GM18951 (cell line): ENCODE data around the gene GADD45GIP1.

ENCODE experiments used
- POLR2A ChIP-seq: IDR thresholded peaks from 4 replicates; pipeline ENCODE4 v1.6.1; 2011; ENCODE audit warnings: mild to moderate bottlenecking; ENCODE audit not compliant: insufficient read length, insufficient read depth; ENCODE audit errors: extremely low read depth
- in situ Hi-C: fragments of 300-500 bp; cut with MboI; formaldehyde crosslinking; loops from one replicate; pipeline ENCODE4 v1.12.0; 2022; ENCODE audit warnings: low sequenced_read_pairs, mixed read lengths, inconsistent platforms; ENCODE audit not compliant: unreplicated experiment

Gene GADD45GIP1

DNA sequence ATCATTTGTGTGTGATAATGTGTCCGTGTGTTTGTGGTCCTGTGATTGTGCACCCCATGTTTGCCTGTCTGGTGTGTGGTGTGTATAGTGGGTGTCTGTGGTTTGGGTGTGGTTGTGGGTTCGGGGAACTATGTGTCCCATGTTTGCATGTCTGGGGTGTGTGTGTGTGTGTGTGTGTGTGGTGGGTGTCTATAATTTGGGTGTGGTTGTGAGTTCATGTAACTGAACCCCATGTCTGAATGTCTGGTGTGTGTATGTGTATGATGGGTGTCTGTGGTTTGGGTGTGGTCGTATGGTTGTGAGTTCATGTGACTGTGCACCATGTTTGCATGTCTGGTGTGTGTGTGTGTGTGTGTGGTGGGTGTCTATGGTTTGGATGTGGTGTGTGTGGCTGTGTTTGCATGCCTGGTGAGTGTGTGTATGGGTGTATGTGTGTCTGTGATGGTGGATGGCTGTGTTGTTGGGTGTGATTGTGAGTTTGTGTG lies 27.2 kb upstream of the GADD45GIP1 start:
- TF ChIP-seq POLR2A, result no peak

DNA sequence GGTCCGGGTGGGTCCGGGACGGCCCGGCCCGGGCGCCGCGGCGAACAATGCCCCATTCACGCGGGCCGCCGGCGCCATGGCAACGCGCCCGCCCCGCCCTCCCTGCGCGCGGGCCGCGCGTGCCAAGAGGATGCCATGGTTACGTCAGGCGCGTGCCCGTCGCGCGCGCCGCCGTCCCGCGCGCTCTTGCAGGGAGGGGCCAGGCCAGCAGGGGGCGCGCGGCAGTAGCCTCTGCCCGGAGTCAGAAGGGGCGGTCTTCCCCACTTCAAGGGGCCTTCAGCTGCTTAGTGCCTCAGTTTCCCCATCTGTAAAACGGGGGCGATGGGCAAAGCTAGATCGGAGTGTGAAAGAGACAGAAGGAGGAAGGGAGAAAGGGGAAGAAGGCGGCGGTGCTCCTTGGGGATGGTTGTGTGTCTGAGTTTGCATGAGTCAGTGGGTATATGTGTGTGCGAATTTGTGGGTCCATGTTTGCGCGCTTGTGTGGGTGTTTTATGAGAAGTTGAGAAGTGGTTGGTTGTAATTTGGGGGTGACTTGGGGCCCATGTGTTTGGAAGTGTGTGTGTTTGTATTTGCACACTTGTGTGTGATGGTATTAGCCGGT lies 26.6 kb upstream of the GADD45GIP1 start:
- no peak for TF ChIP-seq POLR2A
- in situ Hi-C loops, result loop anchor here (25.0 kb wide), 1 partner anchor 279 kb away; no protein-coding TSS in a partner anchor

More for the DNA sequence above, 27.2 kb upstream of the GADD45GIP1 start:
- in situ Hi-C loops, result loop anchor here (25.0 kb wide), 1 partner anchor 278 kb away; no protein-coding TSS in a partner anchor

DNA sequence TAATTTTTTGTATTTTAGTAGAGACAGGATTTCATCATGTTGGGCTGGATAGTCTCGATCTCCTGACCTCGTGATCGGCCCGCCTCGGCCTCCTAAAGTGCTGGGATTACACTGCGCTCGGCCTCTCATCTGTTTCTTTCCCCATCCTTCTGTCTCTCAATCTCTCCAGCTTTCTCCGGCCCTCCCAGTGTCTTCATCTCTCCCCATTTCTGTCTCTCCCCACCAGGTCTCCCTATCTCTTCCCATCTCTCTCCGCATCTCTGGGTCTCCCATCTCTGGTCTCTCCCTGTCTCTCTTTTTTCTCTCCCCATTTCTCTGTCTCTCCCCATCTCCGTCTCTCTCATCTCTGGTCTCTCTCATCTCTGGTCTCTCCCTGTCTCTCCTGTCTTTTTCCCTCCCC lies 26.1 kb upstream of the GADD45GIP1 start:
- no peak for TF ChIP-seq POLR2A
- in situ Hi-C loops, result loop anchor here (25.0 kb wide), 1 partner anchor 279 kb away; no protein-coding TSS in a partner anchor

DNA sequence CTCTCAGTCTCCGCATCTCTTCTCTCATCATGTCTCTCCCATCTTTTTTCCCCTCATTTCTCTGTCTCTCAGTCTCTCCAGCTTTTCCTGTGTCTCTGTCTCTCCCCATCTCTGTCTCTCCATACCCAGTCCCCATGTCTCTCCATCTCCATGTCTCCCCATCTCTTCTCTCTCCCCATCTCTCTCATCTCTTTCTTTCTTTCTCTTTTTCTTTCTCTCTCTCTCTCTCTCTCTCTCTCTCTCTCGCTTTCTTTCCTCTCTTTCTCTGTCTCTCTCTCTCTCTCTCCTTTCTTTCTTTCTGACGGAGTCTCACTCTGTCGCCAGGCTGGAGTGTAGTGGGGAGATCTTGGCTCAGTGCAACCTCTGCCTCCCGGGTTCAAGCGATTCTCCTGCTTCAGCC lies 25.6 kb upstream of the GADD45GIP1 start:
- no peak for TF ChIP-seq POLR2A
- in situ Hi-C loops, result loop anchor here (25.0 kb wide), 1 partner anchor 280 kb away; no protein-coding TSS in a partner anchor

GRCh38 chr19:12979974-12980373 lies 23.0 kb upstream of the GADD45GIP1 start:
- no peak for TF ChIP-seq POLR2A
- in situ Hi-C loops, result loop anchor here (5.0 to 25.0 kb wide), 2 partner anchors 112 to 282 kb away; no protein-coding TSS in a partner anchor

DNA sequence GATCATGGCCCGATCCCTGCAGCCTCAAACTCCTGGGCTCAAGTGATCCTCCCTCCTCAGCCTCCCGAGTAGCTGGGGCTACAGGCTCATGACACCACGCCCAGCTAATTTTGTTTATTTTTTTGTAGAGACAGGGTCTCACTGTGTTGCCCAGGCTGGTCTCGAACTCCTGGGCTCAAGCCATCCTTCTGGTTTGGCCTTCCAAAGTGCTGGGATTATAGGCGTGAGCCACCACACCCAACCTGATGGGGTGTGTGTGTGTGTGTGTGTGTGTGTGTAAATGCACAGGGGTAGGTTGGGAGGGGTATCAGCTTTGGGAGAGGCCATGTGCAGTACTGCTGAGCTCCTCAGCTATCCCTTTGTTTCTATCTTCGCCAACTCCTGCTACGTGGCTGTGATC lies 19.1 kb upstream of the GADD45GIP1 start:
- in situ Hi-C loops, result loop anchor here (5.0 to 25.0 kb wide), 2 partner anchors 116 to 286 kb away; no protein-coding TSS in a partner anchor

DNA sequence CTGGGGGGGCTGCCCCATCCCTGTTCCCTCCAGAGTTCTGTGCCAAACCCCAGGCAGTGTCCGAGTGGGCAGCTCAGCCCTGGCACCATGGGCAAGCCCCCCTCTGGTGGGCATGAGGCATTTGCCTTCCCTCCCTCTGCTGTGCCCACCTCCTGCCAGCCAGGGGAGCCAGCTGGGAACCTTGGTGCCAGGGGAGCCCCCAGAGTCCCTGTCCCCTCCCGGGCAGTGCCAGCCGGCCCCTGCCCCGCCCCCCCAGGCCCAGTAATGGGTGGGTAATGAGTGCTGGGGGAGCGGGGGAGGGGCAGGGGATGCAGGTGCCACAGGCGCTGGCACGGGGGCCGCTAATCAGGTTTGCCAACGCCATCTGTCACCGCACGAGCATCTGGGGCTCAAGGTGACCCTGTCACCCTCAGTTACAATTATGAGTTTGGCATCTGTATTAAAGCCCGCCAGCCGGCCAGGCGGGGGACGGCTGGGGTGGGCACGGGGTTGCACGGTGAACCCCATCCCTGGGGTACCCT lies 18.3 kb upstream of the GADD45GIP1 start:
- no peak for TF ChIP-seq POLR2A
- in situ Hi-C loops, result loop anchor here (5.0 to 25.0 kb wide), 2 partner anchors 117 to 287 kb away; no protein-coding TSS in a partner anchor

DNA sequence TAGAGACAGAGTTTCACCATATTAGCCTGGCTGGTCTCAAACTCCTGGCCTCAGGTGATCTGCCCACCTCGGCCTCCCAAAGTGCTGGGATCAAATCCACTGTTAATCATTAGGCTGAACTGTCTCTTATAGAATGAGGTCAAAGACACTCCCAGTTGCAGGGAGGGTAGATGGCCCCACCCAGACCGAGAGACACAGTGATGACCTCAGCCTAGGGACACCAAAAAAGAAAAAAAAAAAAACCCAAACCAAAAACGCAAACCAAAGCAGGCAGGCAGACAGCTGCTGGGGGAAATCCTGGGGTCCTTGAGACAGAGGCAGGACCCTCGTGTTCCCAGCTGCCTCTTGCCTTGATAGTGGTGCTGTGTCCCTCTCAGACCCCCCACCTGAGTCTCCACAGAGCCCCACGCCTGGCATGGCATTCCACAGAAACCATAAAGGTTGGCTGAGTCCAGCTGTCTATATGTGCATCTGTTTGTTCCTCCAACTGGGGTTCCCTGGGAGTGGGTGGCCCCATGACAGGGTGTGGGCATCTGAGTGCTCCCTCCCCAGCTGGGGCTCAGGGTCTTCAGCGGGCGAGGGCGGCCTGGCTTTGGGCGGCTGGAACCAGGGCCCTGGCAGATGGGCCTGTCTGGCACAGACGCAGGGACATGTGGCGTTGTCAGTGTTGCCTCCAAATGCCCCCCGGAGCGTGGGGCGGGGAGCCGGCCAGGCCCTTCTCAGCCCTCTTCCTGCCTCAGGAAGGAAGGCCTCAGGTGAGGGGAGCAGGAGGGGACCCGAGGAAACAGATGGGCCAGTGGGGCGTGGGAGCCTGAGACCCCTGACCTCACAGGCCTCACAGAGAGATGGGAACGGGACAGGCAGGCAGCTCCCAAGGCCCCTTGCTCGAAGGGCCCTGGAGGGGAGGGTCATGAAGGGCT lies 17.5 kb upstream of the GADD45GIP1 start:
- no peak for TF ChIP-seq POLR2A
- in situ Hi-C loops, result loop anchor here (5.0 to 25.0 kb wide), 2 partner anchors 118 to 288 kb away; no protein-coding TSS in a partner anchor

DNA sequence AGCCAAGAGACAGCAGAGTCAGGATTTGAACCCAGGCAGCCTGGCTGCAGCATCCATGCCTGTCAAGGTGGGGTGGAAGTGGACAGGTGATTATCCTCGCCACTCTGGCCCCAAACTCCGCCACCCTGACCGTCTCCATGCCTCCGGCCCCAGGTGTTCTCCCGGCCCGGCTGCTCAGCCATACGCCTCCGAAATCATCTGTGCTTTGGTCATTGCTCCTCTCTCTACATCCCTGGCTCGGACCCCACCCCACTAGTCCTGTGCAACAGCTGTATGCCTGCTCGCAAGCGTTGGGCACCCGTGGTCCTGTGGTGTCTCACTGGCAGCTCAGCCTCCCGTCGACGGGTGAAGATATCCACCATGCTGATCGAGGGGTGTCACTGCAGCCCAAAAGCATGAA lies 16.2 kb upstream of the GADD45GIP1 start:
- in situ Hi-C loops, result no loop called here

DNA sequence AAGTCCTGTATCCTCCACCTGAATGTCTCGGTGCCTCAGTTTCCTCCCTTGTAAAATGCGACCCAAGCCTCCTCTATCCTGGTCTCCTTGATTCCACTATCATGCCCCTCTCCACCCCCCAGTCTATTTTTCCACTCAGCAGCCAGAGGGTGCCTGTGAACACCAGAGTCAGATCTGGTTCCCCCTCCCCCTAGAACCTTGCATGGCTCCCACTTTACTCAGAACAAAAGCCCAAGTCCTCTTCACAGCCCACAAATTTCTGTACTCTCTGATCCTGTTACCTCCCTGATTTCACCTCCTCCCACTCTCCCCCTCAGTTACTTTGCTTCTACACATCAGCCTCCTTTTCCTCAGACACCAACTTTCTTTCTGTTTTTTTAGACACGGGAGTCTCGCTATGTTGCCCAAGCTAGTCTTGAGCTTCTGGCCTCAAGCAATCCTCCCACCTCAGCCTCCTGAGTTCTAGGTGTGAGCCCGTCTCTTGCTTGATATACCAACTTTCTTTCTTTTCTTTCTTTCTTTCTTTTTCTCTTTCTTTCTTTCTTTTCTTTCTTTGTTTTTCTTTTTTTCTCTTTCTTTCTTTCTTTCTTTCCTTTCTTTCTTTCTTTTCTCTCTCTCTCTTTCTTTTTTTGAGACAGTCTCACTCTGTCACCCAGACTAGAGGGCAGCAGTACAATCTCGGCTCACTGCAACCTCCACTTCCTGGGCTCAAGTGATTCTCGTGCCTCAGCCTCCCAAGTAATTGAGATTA lies 13.2 kb upstream of the GADD45GIP1 start:
- in situ Hi-C loops, result no loop called here
- TF ChIP-seq POLR2A, result no peak

More for the DNA sequence above, 16.2 kb upstream of the GADD45GIP1 start:
- TF ChIP-seq POLR2A, result no peak

DNA sequence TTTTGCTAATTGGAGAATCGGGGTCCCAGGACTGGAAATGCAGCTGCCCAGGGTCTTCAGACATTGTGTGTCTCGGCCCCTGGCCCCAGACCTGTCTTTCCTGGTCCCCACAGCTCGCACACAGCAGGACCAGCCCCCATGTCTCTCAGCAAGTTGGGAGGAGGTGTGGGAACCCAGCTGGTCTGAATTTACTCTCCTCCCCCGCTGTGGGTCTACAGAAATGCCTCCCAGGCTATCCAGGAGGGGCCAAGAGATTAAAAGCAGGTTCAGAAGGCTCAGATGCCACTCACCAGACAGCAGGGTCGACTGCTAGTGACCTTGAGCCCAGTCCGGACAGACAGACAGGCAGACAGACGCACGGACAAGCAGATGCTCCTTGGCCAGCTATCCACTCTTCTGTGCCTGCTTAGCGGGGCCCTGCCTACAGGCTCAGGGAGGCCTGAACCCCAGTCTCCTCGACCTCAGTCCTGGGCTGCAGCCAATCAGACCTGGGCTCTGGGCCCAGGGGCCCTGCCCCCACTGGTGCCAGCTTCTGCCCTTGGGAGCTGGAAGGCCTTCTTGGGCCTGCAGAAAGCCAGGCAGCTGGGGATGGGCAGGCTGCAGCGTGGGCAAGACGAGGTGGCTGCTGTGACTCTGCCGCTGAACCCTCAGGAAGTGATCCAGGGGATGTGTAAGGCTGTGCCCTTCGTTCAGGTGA lies 12.4 kb upstream of the GADD45GIP1 start, which contains the start of gene DAND5:
TSS of gene DAND5 (plus strand) at position 285 of the 697 bp plus-strand sequence. CDS start at position 370, 85 bp downstream.
- in situ Hi-C loops, result no loop called here
- no peak for TF ChIP-seq POLR2A

DNA sequence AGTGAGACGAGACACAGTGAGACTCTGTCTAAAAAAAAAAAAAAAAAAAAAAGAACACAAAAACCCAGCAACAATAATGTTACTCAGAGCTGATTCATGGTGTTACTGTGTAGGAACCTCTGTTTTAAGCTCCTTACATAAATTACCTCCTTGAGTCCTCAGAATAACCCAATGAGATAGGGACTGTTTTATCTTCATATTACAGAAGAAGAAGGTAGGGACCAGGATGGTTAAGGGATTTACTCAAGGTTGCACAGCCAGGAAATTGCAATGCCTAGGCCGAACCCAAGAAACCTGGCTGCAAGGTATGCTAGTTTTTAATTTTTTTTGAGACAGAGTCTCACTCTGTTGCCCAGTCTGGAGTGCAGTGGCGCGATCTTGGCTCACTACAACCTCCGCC lies 10.9 kb upstream of the GADD45GIP1 start:
- in situ Hi-C loops, result no loop called here
- TF ChIP-seq POLR2A, result no peak
